Measurements from ENCODE around the gene PCK1. TPM values are rescaled to one million over a fixed set of nuclear protein-coding genes. Genes with fewer than 3 reads are reported as not detected.

Gene PCK1
- total and polyA plus RNA-seq, 2 of the 13 experiments (the other 11 are each of a cell fraction or from before 2014, with no cell fraction given): 6.5 to 12.6 TPM

DNA sequence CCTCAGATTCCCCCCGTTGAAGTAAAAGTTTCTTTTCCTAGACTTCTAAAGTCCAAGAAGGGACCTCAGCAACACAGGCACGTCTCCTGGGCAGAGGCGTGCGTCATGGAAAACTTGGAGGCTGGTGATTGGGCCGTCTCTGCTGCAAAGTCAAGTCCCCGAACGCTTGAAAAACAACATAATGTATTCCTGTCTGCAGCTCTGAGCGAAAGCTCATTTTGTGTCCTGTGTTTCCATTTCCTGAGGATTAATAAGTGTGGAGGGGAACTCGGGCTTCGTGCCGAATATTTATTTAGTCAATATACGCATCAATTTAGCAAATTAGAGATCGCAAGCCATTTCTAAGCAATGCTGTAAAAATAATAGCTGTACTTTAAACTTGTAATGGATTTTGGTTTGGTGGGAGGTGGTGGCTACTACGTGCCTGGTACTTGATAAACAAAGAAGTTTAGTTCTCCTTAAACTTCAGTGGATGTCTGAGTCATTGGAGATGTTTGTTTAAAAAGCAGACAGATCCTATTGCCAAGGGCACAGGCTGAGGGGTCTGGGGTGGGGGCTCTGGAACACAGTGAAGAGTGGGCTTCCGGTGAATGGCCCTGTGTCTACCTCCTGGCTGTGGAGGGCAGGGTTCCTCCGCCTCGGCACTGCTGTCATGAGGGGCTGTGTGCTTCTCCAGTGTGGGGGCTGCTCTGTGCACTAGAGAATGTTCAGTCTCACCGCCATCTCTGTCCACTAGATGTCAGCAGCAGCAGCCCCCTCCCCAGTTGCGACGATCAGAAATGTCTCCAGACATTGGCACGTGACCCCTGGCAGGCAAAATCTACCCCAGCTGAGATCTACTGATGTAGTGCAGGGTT, 21.8 kb downstream of the PCK1 start (continued):
- TF ChIP-seq, protein P1, sequence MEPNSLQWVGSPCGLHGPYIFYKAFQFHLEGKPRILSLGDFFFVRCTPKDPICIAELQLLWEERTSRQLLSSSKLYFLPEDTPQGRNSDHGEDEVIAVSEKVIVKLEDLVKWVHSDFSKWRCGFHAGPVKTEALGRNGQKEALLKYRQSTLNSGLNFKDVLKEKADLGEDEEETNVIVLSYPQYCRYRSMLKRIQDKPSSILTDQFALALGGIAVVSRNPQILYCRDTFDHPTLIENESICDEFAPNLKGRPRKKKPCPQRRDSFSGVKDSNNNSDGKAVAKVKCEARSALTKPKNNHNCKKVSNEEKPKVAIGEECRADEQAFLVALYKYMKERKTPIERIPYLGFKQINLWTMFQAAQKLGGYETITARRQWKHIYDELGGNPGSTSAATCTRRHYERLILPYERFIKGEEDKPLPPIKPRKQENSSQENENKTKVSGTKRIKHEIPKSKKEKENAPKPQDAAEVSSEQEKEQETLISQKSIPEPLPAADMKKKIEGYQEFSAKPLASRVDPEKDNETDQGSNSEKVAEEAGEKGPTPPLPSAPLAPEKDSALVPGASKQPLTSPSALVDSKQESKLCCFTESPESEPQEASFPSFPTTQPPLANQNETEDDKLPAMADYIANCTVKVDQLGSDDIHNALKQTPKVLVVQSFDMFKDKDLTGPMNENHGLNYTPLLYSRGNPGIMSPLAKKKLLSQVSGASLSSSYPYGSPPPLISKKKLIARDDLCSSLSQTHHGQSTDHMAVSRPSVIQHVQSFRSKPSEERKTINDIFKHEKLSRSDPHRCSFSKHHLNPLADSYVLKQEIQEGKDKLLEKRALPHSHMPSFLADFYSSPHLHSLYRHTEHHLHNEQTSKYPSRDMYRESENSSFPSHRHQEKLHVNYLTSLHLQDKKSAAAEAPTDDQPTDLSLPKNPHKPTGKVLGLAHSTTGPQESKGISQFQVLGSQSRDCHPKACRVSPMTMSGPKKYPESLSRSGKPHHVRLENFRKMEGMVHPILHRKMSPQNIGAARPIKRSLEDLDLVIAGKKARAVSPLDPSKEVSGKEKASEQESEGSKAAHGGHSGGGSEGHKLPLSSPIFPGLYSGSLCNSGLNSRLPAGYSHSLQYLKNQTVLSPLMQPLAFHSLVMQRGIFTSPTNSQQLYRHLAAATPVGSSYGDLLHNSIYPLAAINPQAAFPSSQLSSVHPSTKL (CRISPR knock-in tag; IDR thresholded peaks at IDR 0.05): peak; percentile 68
- TF ChIP-seq NFYB (CRISPR knock-in tag; IDR thresholded peaks at IDR 0.05) (no peak), ZNF557 (CRISPR knock-in tag; IDR thresholded peaks at IDR 0.05) (no peak), PCBP1 (IDR thresholded peaks at IDR 0.05; ENCODE audit: borderline replicate concordance, low read depth, low read length) (no peak), ZNF607 (CRISPR knock-in tag; IDR thresholded peaks at IDR 0.05; ENCODE audit: borderline replicate concordance) (no peak), ZBTB8A (CRISPR knock-in tag; IDR thresholded peaks at IDR 0.05; ENCODE audit: borderline replicate concordance, low read depth) (no peak), HES4 (CRISPR knock-in tag; IDR thresholded peaks at IDR 0.05; ENCODE audit: borderline replicate concordance) (no peak), ZNF430 (CRISPR knock-in tag; IDR thresholded peaks at IDR 0.05) (0 out of 2 replicates have a peak, but pooled peaks have one; percentile 9), ZNF335 (CRISPR knock-in tag; IDR thresholded peaks at IDR 0.05) (peak; percentile 52; the same call in 1 of the 2 replicates), PAF1 (CRISPR knock-in tag; IDR thresholded peaks at IDR 0.05) (no peak), JUND (CRISPR knock-in tag; IDR thresholded peaks at IDR 0.05) (no peak), KAT7 (CRISPR knock-in tag; IDR thresholded peaks at IDR 0.05; ENCODE audit: borderline replicate concordance) (no peak), SRY (CRISPR knock-in tag; IDR thresholded peaks at IDR 0.05) (no peak), GABPA (IDR thresholded peaks at IDR 0.05; ENCODE audit: low read depth, low read length) (no peak), GABPA (CRISPR knock-in tag; IDR thresholded peaks at IDR 0.05; ENCODE audit: low read depth) (peak; percentile 82), RNF2 (conservative IDR thresholded peaks at IDR 0.05; ENCODE audit: low read depth) (0 out of 2 replicates have a peak, but pooled peaks have one; percentile 20), TEAD2 (CRISPR knock-in tag; IDR thresholded peaks at IDR 0.05) (no peak), MEIS1 (CRISPR knock-in tag; IDR thresholded peaks at IDR 0.05; ENCODE audit: borderline replicate concordance) (no peak), RFXAP (CRISPR knock-in tag; IDR thresholded peaks at IDR 0.05; ENCODE audit: borderline replicate concordance) (no peak), MTF2 (CRISPR knock-in tag; IDR thresholded peaks at IDR 0.05; ENCODE audit: borderline replicate concordance) (no peak), PITX1 (CRISPR knock-in tag; IDR thresholded peaks at IDR 0.05) (peak; percentile 51; the same call in 1 of the 2 replicates), MEF2D (CRISPR knock-in tag; IDR thresholded peaks at IDR 0.05) (peak; percentile 66), ZBTB38 (CRISPR knock-in tag; IDR thresholded peaks at IDR 0.05) (peak; percentile 47; the same call in 1 of the 2 replicates), ATF1 (CRISPR knock-in tag; IDR thresholded peaks at IDR 0.05) (no peak)
- TF ChIP-seq, protein P2, sequence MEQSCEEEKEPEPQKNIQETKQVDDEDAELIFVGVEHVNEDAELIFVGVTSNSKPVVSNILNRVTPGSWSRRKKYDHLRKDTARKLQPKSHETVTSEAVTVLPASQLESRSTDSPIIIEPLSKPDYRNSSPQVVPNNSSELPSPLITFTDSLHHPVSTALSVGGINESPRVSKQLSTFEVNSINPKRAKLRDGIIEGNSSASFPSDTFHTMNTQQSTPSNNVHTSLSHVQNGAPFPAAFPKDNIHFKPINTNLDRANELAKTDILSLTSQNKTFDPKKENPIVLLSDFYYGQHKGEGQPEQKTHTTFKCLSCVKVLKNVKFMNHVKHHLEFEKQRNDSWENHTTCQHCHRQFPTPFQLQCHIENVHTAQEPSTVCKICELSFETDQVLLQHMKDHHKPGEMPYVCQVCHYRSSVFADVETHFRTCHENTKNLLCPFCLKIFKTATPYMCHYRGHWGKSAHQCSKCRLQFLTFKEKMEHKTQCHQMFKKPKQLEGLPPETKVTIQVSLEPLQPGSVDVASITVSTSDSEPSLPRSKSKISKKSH (CRISPR knock-in tag; IDR thresholded peaks at IDR 0.05; ENCODE audit: borderline replicate concordance): no peak
- TF ChIP-seq, protein P3, sequence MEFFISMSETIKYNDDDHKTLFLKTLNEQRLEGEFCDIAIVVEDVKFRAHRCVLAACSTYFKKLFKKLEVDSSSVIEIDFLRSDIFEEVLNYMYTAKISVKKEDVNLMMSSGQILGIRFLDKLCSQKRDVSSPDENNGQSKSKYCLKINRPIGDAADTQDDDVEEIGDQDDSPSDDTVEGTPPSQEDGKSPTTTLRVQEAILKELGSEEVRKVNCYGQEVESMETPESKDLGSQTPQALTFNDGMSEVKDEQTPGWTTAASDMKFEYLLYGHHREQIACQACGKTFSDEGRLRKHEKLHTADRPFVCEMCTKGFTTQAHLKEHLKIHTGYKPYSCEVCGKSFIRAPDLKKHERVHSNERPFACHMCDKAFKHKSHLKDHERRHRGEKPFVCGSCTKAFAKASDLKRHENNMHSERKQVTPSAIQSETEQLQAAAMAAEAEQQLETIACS (CRISPR knock-in tag; IDR thresholded peaks at IDR 0.05): no peak
